Panc1 (cell line): Measurements from ENCODE around the gene GALNT9. TPM values are rescaled to one million over a fixed set of nuclear protein-coding genes. Genes with fewer than 3 reads are reported as not detected.

Experiments used
- ATAC-seq: fragments of 200-7000 bp; cut with Tn5 transposase; 2 replicates; pipeline ENCODE4 v1.9.1; 2020; ENCODE audit warnings: mild to moderate bottlenecking, moderate library complexity
- BruUV-seq: library from RNA; stranded (reverse); fragments of 400-500 nt; replicated peaks from 2 replicates; lab custom pipeline; 2021; lab: Mats Ljungman, UMichigan
- CTCF ChIA-PET: fragments of 300-600 bp; sonication (Branson Sonifier 250); formaldehyde crosslinking; loops from one replicate; lab custom pipeline; 2022; ENCODE audit warnings: antibody characterized with exemption; lab: Charles Lee
- POLR2A ChIA-PET: fragments of 300-600 bp; sonication (Branson Sonifier 250); formaldehyde crosslinking; loops from one replicate; lab custom pipeline; 2022; ENCODE audit warnings: antibody characterized with exemption; lab: Charles Lee
- DNase-seq: peaks from one replicate; pipeline ENCODE4 v3.0.0-alpha.2; 2010; ENCODE audit warnings: low read depth, low spot score
- H3K27ac ChIP-seq: 2 replicates; pipeline ENCODE4 v1.5.1; 2011; ENCODE audit warnings: mild to moderate bottlenecking, low read length, inconsistent platforms
- H3K27me3 ChIP-seq: fragments of 200-500 bp; sonication (Bioruptor generic); 2 replicates; pipeline ENCODE4 v1.6.0; 2014; ENCODE audit warnings: low read length, inconsistent platforms; ENCODE audit not compliant: control insufficient read depth, insufficient read depth
- H3K36me3 ChIP-seq: fragments of 200-500 bp; sonication (Bioruptor generic); 2 replicates; pipeline ENCODE4 v1.5.1; 2014; ENCODE audit warnings: inconsistent platforms, mild to moderate bottlenecking, low read length, moderate library complexity; ENCODE audit not compliant: control insufficient read depth, insufficient read depth
- H3K4me1 ChIP-seq: 2 replicates; pipeline ENCODE4 v1.5.1; 2011; ENCODE audit warnings: inconsistent platforms, mild to moderate bottlenecking, low read length, moderate library complexity; ENCODE audit not compliant: control insufficient read depth, insufficient read depth
- H3K4me3 ChIP-seq, 2 experiments: 2 replicates each; pipeline ENCODE4 v1.5.1; 2011 to 2012; ENCODE audit warnings: low read depth in 2 of 2, low read length in 2 of 2, mild to moderate bottlenecking in 2 of 2, inconsistent platforms in 1 of 2, moderate library complexity in 1 of 2
- H3K9me3 ChIP-seq: fragments of 200-500 bp; sonication (Bioruptor generic); 2 replicates; pipeline ENCODE4 v1.5.1; 2014; ENCODE audit warnings: low read depth, mild to moderate bottlenecking, inconsistent platforms, low read length, moderate library complexity; ENCODE audit not compliant: control insufficient read depth, insufficient read depth
- CTCF ChIP-seq: fragments of 450-650 bp; IDR thresholded peaks from 2 replicates; pipeline ENCODE4 v1.5.1; 2017; ENCODE audit warnings: mild to moderate bottlenecking
- POLR2AphosphoS5 ChIP-seq: IDR thresholded peaks from 2 replicates; pipeline ENCODE4 v1.6.1; 2012; ENCODE audit warnings: mild to moderate bottlenecking, low read depth, low read length, moderate library complexity
- REST ChIP-seq, 2 experiments: IDR thresholded peaks; 2 replicates each; pipeline ENCODE4 v1.6.1; 2011 to 2012; ENCODE audit warnings: low read depth in 2 of 2, control low read depth in 1 of 2, low read length in 1 of 2, mild to moderate bottlenecking in 1 of 2, moderate library complexity in 1 of 2; ENCODE audit not compliant: insufficient read depth in 1 of 2
- SIN3A ChIP-seq: IDR thresholded peaks from 2 replicates; pipeline ENCODE4 v1.6.1; 2012; ENCODE audit warnings: low read depth, mild to moderate bottlenecking, low read length, moderate library complexity, borderline replicate concordance; ENCODE audit not compliant: insufficient read depth
- TCF7L2 ChIP-seq: IDR thresholded peaks from 2 replicates; pipeline ENCODE4 v1.6.1; 2011; ENCODE audit warnings: mild to moderate bottlenecking, low read depth, low read length, inconsistent platforms
- in situ Hi-C: cut with HindIII; loops from 2 replicates; pipeline ENCODE4 v1.10.0; 2016; ENCODE audit warnings: low sequenced_read_pairs, low pct_unique_long_range_greater_than_20kb
- intact Hi-C: fragments of 100-400 bp; cut with micrococcal nuclease; formaldehyde crosslinking; loops from one replicate; pipeline ENCODE4 v1.10.0; 2022; ENCODE audit not compliant: unreplicated experiment
- total RNA-seq: library from RNA; stranded (reverse); gene quantifications from one replicate; pipeline ENCODE4 v1.2.1, GENCODE V29; 2021; ENCODE audit not compliant: unreplicated experiment

The GALNT9 gene
- total RNA-seq, 1 experiment from 2014 or later = 0.33 TPM

- Histone ChIP-seq H3K36me3 (no peaks in the 10 kb centered on the region), H3K27me3 (peaks cover 3% of the 10 kb centered on the region; the same call in 1 of the 2 replicates), H3K27ac (no peak overlapping the region), H3K4me1 (peaks cover 10% of the 10 kb centered on the region), H3K4me3 (no peak overlapping the region), H3K9me3 (no peaks in the 10 kb centered on the region)
- POLR2A ChIA-PET = no interaction called here
- ATAC-seq (no peak), DNase-seq (no peak)
- intact Hi-C loops = no loop called here
- in situ Hi-C loops = no loop called here
- TF ChIP-seq TCF7L2 (no peak), SIN3A (no peak), POLR2AphosphoS5 (no peak), CTCF (no peak), REST (IDR thresholded peaks at IDR 0.05; ENCODE audit: insufficient read depth in 1 of 2, low read depth in 2 of 2, low read length in 1 of 2) (no peak)
- CTCF ChIA-PET = no interaction called here
- BruUV-seq = no TSS peak
Measured at GRCh38 chr12:132329720-132330548, 545 bp upstream of the GALNT9 start.

- intact Hi-C loops (no loop called here), in situ Hi-C loops (no loop called here)
- ChIA-PET CTCF (interaction anchor here (0.6 kb wide), 1 partner anchor 109 kb away, joined by 3 read pairs; no protein-coding TSS in a partner anchor), POLR2A (interaction anchor here (0.5 kb wide), 1 partner anchor 72 kb away, joined by 4 read pairs; no protein-coding TSS in a partner anchor)
- Histone ChIP-seq H3K4me1 (peaks cover 10% of the 10 kb centered on the region), H3K27me3 (no peaks in the 10 kb centered on the region; the same call in 1 of the 2 replicates), H3K9me3 (no peaks in the 10 kb centered on the region), H3K4me3 (no peak overlapping the region), H3K36me3 (no peaks in the 10 kb centered on the region), H3K27ac (no peak overlapping the region)
- DNase-seq (no peak), ATAC-seq (no peak)
- no TSS peak for BruUV-seq
- TF ChIP-seq CTCF (no peak), SIN3A (no peak), REST (IDR thresholded peaks at IDR 0.05; ENCODE audit: insufficient read depth in 1 of 2, low read depth in 2 of 2, low read length in 1 of 2) (no peak), POLR2AphosphoS5 (no peak), TCF7L2 (no peak)
Measured at GRCh38 chr12:132328282-132329029, 933 bp downstream of the GALNT9 start.
